Stimulated activated effector memory CD8-positive, alpha-beta T cell treated with anti-CD3 and anti-CD28 coated beads, Interleukin-12 subunit alpha, Interleukin-12 subunit beta, amount 100 ng/mL, for 72 hours (primary cell): Measurements from ENCODE around the gene KCNRG.
"Not testable (repeated sequence)": the region's sequence is repeated elsewhere in the genome, so short reads cannot be mapped to it uniquely, and the experiment has no call there.

Experiments used
- ATAC-seq: fragments of 150-1000 bp; cut with Tn5 transposase; 2 replicates; pipeline ENCODE4 v1.10.0; 2021
- DNase-seq, 2 donors: peaks; one replicate each; pipeline ENCODE4 v3.0.0; 2021 to 2022; ENCODE audit warnings: low spot score in 2 of 2
- H3K27ac Mint-ChIP-seq: one replicate; pipeline ENCODE4 v1.8.0; 2022; ENCODE audit warnings: mild to moderate bottlenecking, mixed read lengths
- H3K36me3 Mint-ChIP-seq: one replicate; pipeline ENCODE4 v1.8.0; 2022; ENCODE audit warnings: mild to moderate bottlenecking, mixed read lengths
- H3K4me1 Mint-ChIP-seq: one replicate; pipeline ENCODE4 v1.8.0; 2022; ENCODE audit warnings: mixed read lengths
- H3K4me3 Mint-ChIP-seq: one replicate; pipeline ENCODE4 v1.8.0; 2022; ENCODE audit warnings: mild to moderate bottlenecking, mixed read lengths
- H3K9me3 Mint-ChIP-seq: one replicate; pipeline ENCODE4 v1.8.0; 2022; ENCODE audit warnings: mixed read lengths

Gene KCNRG

GRCh38 chr13:50015258-50015657, at the start of gene KCNRG:
Gene KCNRG, plus strand, starts transcription at chr13:50015444. Its CDS starts 50 bp downstream, at chr13:50015494.
- H3K4me1 Mint-ChIP-seq: peaks cover 6% of the 10 kb centered on the region
- DNase-seq: no peak
- no peak within 1 kb of the TSS for H3K4me3 Mint-ChIP-seq
- no peak for ATAC-seq
- no peaks in the 10 kb centered on the region for H3K9me3 Mint-ChIP-seq
- peaks cover 78% of the 10 kb centered on the region for H3K36me3 Mint-ChIP-seq
- H3K27ac Mint-ChIP-seq: no peak within 1 kb of the TSS

GRCh38 chr13:49967456-49967855, 47.8 kb upstream of the KCNRG start:
- H3K36me3 Mint-ChIP-seq: no peaks in the 10 kb centered on the region
- DNase-seq: no peak
- no peaks in the 10 kb centered on the region for H3K4me1 Mint-ChIP-seq
- H3K9me3 Mint-ChIP-seq: peaks cover 22% of the 10 kb centered on the region
- no peak overlapping the region for H3K27ac Mint-ChIP-seq
- H3K4me3 Mint-ChIP-seq: no peak overlapping the region
- ATAC-seq: no peak

- Mint-ChIP-seq H3K4me3 (no peak overlapping the region), H3K9me3 (no peaks in the 10 kb centered on the region), H3K4me1 (no peaks in the 10 kb centered on the region), H3K27ac (no peak overlapping the region), H3K36me3 (no peaks in the 10 kb centered on the region)
- DNase-seq (no peak), ATAC-seq (no peak)
These were observed 42.5 kb upstream of the KCNRG start for GRCh38 chr13:49972709-49973108.

- Mint-ChIP-seq H3K4me3 (no peak overlapping the region), H3K4me1 (no peaks in the 10 kb centered on the region), H3K27ac (no peak overlapping the region), H3K36me3 (peaks cover 6% of the 10 kb centered on the region), H3K9me3 (no peaks in the 10 kb centered on the region)
- DNase-seq (no peak), ATAC-seq (no peak)
These were observed 39.4 kb upstream of the KCNRG start for GRCh38 chr13:49975826-49976225.

GRCh38 chr13:49976314-49977258, 38.7 kb upstream of the KCNRG start:
- H3K36me3 Mint-ChIP-seq: peaks cover 6% of the 10 kb centered on the region
- H3K9me3 Mint-ChIP-seq: no peaks in the 10 kb centered on the region
- H3K4me1 Mint-ChIP-seq: no peaks in the 10 kb centered on the region
- H3K27ac Mint-ChIP-seq: no peak overlapping the region
- no peak overlapping the region for H3K4me3 Mint-ChIP-seq
- DNase-seq: peak; percentile 56 to 76
- ATAC-seq: peak; percentile 80

- ATAC-seq (no peak), DNase-seq (no peak)
- no peaks in the 10 kb centered on the region for H3K4me1 Mint-ChIP-seq
- peaks cover 6% of the 10 kb centered on the region for H3K36me3 Mint-ChIP-seq
- H3K4me3 Mint-ChIP-seq: no peak overlapping the region
- no peaks in the 10 kb centered on the region for H3K9me3 Mint-ChIP-seq
- H3K27ac Mint-ChIP-seq: no peak overlapping the region
These were observed 37.3 kb upstream of the KCNRG start for GRCh38 chr13:49977992-49978391.

- Mint-ChIP-seq H3K4me3 (no peak overlapping the region), H3K36me3 (peaks cover 11% of the 10 kb centered on the region), H3K27ac (no peak overlapping the region), H3K4me1 (no peaks in the 10 kb centered on the region), H3K9me3 (no peaks in the 10 kb centered on the region)
- no peak for ATAC-seq
- no peak for DNase-seq
These were observed 35.0 kb upstream of the KCNRG start for GRCh38 chr13:49980266-49980665.

GRCh38 chr13:49985129-49985528, 30.1 kb upstream of the KCNRG start:
- H3K9me3 Mint-ChIP-seq: no peaks in the 10 kb centered on the region
- ATAC-seq: no peak
- DNase-seq: no peak
- peaks cover 5% of the 10 kb centered on the region for H3K36me3 Mint-ChIP-seq
- no peak overlapping the region for H3K27ac Mint-ChIP-seq
- no peak overlapping the region for H3K4me3 Mint-ChIP-seq
- H3K4me1 Mint-ChIP-seq: no peaks in the 10 kb centered on the region

GRCh38 chr13:49986471-49986870, 28.8 kb upstream of the KCNRG start:
- Mint-ChIP-seq H3K4me3 (no peak overlapping the region), H3K36me3 (peaks cover 5% of the 10 kb centered on the region), H3K27ac (no peak overlapping the region), H3K9me3 (no peaks in the 10 kb centered on the region), H3K4me1 (no peaks in the 10 kb centered on the region)
- DNase-seq: no peak
- no peak for ATAC-seq

GRCh38 chr13:49990612-49991011, 24.6 kb upstream of the KCNRG start:
- ATAC-seq, H3K9me3 Mint-ChIP-seq, H3K27ac Mint-ChIP-seq, H3K4me3 Mint-ChIP-seq, DNase-seq, H3K36me3 Mint-ChIP-seq, H3K4me1 Mint-ChIP-seq: not testable (repeated sequence)

- Mint-ChIP-seq H3K4me1 (peaks cover 6% of the 10 kb centered on the region), H3K36me3 (peaks cover 19% of the 10 kb centered on the region), H3K4me3 (no peak overlapping the region), H3K9me3 (no peaks in the 10 kb centered on the region), H3K27ac (no peak overlapping the region)
- ATAC-seq: no peak
- DNase-seq: peak in 1 of 2 donors; percentile 23
These were observed 22.1 kb upstream of the KCNRG start for GRCh38 chr13:49993111-49993510.

- Mint-ChIP-seq H3K9me3 (no peaks in the 10 kb centered on the region), H3K4me1 (peaks cover 12% of the 10 kb centered on the region), H3K27ac (peak overlapping the region; percentile 12)
These were observed 21.6 kb upstream of the KCNRG start for GRCh38 chr13:49993666-49994065.

GRCh38 chr13:49995625-49996101, 19.6 kb upstream of the KCNRG start:
- no peaks in the 10 kb centered on the region for H3K9me3 Mint-ChIP-seq
- H3K27ac Mint-ChIP-seq: no peak overlapping the region
- peaks cover 45% of the 10 kb centered on the region for H3K36me3 Mint-ChIP-seq
- ATAC-seq (no peak), DNase-seq (peak in 1 of 2 donors; percentile 45)
- H3K4me3 Mint-ChIP-seq: peak overlapping the region; percentile 81
- H3K4me1 Mint-ChIP-seq: peaks cover 19% of the 10 kb centered on the region

More at GRCh38 chr13:49993666-49994065, 21.6 kb upstream of the KCNRG start:
- Mint-ChIP-seq H3K36me3 (peaks cover 25% of the 10 kb centered on the region), H3K4me3 (no peak overlapping the region)
- DNase-seq (peak in 1 of 2 donors; percentile 29), ATAC-seq (no peak)

GRCh38 chr13:49996161-49996915, 18.9 kb upstream of the KCNRG start:
- H3K4me1 Mint-ChIP-seq: peaks cover 19% of the 10 kb centered on the region
- DNase-seq: peak; percentile 79 to 90

More at GRCh38 chr13:49996161-49996915, 18.9 kb upstream of the KCNRG start:
- Mint-ChIP-seq H3K4me3 (peak overlapping the region; percentile 81), H3K36me3 (peaks cover 51% of the 10 kb centered on the region), H3K27ac (peak overlapping the region; percentile 90), H3K9me3 (no peaks in the 10 kb centered on the region)
- ATAC-seq: peak; percentile 77
